GM21447 (cell line): ENCODE data around the gene C11orf24.

ENCODE experiments used
- ATAC-seq: cut with Tn5 transposase; IDR thresholded peaks from one replicate; pipeline ENCODE4 v1.9.1; 2021; ENCODE audit not compliant: unreplicated experiment

C11orf24 gene

DNA sequence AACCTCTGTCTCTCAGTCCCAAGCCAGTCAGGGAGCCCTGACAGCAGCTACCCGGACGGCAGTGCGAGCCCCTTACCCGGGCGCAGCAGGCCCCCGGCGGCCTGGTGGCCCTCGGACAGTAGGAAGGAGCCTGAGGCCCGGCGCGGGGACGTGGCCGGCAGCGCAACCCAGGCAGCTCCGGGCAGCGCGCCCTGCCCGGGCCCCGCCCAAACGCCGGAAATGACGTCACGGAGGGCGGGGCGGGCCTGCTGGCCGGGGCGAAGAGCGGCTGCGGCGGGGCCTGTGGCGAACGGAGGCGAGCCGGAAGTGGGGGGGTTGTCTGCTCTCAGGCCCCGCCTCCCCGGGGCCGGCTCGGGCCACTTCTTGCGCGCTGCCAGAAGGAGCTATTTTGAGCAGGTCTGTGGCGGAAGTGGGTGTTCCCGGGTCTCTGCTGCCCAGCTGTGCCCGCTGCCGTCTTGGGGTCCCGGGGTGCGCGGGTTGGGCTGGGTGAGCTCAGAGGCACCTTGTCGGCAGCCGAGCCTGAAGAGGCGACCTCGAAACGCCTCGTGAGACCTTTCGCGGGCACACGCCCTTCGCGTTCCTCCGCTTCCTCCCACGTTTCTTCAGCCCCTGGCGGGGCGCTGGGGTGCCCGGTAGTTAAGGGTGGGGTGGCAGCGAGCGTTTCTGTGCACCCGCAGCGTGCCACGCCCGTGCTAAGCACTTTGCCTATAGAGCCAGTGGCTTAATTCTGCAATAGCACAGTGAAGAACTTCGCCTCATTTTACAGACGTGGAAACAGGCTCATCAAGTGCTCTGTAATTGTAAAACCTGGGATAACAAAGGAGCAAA, at the start of gene C11orf24:
Gene C11orf24 (minus strand): TSS at position 193 of the 828 bp plus-strand sequence. CDS start 8,206 bp downstream, outside the sequence.
- peak; percentile 72 for ATAC-seq

DNA sequence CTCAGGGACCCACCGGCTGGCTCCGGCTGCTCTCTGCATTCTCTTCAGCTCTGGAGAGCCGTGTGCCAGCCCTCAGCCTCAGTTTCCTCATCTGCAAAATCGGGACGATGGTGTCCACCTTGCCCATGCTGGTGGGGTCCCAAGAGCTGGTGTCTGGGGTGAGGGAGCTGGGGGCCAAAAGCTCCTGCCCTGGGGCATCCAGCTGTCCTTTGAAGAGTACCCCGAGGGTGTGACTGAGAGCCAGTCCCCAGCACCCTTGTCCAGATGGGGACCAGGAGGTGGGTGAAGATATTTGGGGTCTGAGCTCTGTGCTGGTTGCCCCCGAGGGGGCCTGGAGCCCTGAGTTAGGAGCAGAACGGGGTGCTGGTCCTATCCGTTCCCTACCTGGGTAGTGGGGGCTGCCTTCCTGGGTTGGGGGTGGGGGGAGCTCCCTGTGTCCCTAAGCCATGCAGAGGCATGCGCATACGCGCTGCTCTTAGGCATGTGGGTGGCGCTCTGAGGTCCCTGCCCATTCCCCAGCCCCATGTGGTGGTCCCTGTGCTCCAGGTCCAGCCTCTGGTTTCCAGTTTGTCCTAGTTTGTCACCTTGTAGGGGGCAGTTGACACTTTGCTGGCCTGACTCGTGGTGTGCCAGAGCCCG, 45.5 kb upstream of the C11orf24 start:
- ATAC-seq: no peak

DNA sequence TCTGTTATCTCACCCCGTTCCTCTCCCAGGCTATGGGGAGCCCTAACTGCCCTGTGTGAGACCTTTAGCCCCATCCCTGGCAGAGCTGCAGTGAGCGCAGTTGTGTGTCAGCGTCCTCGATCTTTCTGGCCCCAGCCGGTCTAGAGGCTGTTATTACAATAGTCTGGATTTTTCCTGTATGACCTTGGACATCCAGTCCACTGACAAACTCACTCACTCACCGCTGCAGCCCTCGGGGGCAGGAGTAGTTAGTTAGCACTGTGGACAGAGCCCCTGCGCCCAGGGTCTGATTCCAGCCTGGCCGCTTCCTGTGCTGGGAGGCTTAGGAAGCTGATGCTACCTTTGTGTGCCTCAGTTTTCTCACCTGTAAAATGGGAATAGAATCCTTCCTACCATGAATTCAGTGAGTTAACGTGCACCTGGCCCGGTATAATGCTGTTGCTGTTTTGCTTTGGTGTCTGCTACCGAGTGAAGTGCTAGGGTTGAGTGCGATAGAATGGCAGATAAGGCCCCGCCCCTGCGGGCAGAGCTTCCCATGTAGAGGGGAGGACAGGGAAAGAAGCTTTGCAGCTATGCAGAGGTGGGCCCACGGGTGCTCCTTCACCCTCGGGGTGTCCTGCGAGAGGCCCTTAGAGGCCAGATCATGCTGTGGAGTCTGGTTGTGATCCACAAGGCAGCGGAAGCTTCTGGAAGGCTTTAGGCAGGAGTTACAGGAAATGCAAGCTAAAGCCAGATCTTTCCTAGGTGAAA, 43.6 kb upstream of the C11orf24 start:
- no peak for ATAC-seq

DNA sequence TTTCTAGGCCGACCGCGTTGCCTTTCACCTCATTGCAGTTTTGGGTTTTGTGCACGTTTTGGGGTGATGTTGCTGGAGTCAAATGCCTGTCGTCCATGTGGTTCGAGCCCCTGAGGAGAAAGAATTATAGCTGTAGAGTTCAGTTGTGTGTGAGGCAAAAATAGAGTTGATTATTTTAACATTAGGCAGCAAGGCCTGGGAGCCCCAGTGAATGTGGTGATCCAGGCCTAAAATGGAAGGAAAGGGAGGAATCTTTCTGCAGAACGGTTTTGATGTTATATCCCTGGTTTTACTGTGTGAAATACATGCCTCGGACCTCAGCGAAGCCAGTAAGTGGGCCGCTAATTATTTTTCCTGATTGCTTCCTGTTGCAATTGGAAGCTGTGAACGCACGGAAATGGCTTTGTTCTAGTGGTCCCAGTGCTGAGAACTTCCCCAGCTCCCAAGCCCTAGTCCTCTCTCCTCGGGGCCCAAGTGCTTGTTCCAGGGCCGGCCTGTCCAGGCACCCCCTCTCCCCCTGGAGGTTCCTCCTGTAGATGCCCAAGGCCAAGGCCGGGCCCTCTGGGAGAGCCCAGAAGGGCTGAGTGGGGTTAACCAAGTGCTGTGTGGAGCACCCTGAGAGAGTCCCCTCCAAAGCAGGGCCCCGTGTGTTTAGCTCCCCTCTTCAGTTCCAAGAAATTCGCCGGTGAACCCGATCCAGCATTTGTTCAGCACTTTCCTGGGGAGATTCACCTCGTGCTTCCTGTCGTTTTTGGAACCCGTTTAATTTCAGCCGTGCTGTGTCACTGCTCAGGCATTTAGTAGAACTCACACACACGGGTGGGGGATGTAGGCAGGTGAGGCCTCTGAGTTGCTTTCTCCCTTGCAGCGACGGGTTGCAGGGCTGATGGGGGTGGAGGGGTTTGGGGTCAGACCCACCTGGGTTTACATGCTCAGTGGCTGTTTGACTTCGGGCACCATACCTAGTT, 42.7 kb upstream of the C11orf24 start:
- ATAC-seq: no peak

DNA sequence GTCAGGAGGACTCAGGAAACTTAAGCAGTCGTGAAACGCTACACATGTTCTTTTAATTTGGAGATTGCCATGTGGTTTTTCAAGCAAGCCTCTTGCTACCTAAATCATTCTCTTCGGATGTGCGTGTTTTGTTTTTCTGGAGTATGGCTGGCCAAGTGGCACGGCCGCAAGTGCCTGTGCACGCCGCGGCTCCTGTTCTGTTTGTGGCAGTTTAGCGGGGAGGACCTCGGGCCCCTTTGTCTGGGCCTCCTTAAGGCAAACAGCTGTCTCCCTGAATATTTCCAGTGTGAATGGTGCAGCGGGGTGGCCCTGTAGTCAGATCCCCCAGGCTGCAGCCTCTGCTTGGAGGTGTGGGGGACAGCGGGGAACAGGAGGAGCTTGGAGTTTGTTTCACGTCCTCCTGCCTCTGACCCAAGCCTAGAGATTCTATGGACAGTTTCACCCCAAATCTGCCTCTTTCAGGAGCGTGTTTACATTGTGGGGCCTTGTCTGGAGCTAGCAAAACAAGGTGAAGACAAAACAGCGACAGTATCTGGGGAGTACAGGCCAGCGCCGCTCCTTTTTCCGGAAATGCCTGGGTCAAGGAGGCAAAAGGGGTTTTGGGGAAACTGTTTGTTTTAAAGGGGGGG, 41.9 kb upstream of the C11orf24 start:
- ATAC-seq: no peak

DNA sequence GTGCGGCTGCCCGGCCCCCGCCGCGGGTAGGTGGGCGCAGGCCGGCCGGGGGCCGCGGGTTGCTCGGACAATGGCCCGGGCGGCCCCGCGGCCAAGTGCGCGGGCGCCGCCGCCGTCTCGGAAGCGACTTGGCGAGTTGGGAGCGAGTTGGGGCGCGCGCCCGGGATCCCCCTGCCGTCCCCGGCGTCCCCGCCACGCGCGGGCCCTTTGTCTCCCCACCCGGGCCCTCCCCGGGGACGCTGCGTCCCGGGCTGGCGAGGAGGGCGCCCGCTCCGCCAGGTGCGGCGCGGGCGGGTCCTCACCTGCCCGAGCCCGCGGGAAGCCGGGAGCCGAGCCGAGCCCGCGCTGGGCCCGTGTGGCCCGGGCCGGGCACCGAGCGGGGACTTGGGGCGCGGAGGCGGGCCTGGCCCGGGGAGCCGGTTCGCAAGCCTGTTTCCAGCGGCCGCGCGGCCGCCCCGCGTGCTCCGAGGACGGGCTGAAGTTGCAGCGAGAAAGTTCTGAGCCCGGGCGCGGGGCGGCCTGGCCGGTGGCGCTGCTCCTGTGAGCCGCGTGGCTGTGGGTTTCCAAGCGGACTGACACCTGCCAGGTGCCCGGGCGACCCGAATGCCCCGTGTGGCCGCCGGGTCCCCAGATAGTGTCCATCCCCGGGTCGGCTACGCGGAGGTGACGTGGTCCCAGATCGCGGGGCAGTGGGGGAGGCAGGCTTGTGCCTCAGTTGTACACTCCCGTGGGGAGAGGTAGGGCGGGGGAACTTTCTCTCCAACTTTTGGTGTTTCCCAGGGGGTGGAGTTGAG, 41.2 kb upstream of the C11orf24 start:
- ATAC-seq: no peak

DNA sequence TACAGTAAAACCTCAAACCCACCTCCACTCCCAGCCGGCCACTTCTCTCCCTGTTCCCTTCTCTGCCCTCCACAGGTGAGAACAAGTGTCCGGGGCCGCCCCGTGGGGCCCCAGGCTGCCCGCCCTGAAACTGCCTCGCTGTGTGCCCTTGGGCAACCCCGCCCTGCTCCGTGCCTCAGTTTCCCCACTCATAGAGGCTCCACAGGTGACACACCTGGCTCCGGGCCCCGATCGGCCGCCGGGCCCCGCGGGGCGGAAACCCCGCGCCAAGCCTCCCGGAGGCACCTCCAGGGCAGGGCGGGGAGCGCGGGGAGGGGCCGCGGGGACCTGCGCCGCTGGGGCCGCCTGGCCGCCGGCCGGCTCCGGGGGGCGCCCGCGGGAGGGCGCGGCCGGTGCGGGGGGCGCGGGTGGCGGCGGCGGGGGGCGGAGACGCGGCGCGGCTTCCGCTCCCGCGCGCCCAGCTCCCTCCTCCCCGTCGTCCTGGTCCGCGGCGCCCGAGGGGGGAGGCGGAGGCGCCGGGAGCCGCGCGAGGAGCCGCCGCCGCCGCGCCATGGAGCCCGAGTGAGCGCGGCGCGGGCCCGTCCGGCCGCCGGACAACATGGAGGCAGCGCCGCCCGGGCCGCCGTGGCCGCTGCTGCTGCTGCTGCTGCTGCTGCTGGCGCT, 40.5 kb upstream of the C11orf24 start, which contains the start of gene LRP5:
Gene LRP5 (plus strand): TSS at position 475 of the 663 bp plus-strand sequence. CDS start 124 bp downstream, at position 599.
- ATAC-seq: no peak

DNA sequence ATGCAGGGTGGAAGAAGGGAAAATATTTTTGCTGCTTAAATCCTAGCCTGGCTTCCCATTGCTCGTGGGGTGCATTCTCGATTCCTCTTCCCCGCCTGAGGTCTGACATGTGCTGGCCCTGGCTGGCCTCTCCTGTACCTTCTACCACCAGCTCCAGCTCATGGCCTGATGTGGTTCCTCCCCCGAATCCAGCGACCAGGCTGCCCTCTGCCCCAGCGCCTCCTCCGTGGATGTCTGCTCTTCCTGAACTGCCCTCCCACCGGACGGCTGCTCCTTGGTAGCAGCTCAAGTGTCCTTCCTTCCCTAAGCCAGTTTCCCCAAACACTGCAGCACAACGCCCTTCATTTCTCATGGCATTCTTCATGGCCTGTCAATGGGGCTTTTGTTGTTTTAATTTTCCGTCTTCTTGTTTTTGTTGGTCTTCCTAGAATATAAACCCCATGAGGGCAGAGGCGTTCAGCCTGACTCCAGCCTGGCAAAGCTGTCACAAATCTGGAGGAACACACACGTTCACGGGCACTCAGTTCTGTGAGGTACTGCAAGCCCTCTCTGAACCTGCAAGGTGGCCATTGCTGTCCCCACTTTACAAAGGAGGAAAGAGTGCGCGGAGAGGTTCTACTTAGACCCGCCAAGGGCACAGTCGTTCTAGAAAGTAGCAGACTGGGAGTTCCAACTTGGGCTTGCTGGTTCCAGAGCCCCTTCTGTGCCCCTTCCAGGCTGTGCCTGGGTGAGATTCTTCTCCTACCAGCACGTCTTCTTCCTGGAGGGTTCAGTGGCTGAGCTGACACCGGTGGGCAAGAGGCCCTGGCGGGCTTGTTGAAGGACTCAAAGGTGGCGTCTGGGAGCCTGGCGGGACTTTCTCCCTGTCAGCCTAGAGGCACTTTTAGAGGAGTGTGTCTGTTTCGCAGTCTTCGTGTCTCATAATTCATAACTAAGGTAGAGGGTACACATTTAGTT, 39.7 kb upstream of the C11orf24 start:
- no peak for ATAC-seq

DNA sequence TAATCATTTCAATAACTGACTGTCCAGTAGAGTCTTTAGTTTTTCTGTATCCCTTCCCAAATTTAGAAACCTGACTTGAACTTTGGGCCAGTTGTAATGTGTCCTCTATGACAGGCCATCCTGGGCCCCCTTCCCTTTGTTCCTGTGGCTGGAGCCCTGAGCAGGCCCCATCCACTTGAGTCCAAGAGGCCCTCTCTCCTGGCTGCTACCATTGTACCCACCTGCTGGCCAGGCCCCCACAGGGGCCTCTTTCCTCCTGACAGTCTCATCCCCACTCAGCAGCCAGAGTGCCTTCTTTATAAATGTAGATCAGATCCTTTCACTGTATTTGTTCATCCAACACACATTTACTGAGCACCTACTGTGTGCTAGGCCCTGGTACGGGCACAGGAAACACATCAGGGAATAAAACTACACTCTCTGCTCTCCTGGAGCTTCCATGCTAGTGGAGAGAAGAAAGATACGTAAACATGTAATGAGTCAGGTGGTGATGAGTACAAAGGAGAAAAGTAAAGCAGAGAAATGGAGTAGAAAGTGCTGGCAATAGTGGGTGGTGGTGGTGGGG, 37.9 kb upstream of the C11orf24 start:
- ATAC-seq: no peak

DNA sequence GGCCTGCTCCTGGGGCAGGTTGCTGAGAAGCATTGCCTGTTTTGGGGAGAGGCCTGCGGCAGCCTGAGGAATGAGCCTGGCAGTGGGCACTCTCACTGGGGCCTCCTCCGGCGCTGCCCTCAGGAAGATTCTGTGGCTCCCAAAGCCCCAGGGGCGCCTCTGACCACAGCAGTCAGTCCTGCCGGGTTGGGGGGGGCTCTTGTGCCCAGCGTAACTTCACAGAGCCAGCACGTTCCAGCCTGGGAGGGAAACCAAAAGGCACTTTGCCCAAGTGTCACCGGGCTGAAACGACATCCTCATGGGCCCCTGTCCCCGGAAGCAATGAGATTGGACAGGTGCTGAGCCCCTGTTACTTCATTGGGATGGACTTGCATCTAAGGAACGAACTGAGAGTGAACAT, 36.3 kb upstream of the C11orf24 start:
- no peak for ATAC-seq

DNA sequence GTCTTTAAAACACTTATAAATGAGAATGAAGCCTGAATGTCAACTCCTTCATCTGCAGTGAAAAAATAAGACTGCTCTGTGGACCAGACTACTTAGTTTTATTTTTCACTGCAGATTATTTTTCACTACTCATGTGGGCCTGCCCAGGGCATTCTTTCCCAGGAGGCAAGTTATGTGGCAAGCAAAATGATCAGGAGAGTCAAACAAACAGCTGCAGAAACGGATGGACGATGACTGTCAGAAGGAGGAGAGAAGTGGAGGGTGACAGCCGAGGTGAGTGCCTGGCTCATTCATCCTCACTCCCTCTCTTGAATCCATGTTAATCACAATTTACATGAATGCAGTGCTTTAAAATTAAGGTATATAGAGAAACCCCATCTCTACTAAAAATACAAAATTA, 34.9 kb upstream of the C11orf24 start:
- ATAC-seq: no peak

DNA sequence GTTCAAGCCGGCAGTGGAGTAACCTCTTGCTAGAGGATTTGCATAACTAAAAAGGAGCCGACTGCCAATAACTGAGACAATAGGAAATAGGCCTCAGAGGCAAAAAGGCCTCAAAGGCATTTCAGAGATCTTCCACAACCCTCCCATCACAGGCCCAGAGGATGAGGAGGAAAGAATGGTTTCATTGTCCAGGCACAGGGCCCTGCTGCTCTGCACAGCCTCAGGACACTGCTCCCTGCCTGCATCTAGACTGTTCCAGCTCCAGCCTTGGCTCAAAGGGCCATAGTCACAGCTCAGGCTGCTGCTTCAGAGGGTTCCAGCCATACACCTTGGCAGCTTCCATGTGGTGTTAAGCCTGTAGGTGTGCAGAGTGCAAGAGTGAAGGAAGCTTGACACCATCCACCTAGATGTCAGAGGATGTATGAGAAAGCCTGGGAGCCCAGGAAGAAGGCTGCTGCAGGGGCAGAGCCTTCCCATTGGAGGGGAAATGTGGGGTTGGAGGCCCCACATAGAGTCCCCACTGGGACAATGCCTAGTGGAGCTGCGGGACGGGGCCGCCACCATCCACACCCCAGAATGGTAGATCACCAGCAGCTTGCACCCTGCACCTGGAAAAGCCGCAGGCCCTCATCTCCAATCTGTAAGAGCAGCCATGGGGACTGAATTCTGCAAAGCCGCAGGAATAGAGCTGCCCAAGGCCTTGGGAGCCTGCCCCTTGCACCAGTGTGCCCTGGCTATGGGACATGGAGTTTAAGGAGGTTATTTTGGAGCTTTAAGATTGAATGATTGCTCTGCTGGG, 32.4 kb upstream of the C11orf24 start:
- ATAC-seq: no peak

DNA sequence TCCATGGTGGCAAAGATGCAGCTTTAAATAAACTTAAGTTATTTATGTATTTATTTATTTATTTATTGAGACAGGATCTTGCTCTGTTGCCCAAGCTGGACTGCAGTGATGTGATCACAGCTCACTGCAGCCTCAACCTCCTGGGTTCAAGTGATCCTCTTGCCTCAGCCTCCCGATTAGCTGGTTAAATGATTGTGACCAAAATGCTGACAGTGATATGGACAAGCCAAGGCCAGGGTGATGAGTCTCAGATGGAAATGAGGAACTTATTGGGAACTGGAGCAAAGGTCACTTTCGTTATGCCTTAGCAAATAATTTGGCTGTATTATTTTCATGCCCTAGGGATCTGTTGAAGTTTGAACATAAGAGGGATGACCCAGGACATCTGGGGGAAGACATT, 31.3 kb upstream of the C11orf24 start:
- no peak for ATAC-seq

DNA sequence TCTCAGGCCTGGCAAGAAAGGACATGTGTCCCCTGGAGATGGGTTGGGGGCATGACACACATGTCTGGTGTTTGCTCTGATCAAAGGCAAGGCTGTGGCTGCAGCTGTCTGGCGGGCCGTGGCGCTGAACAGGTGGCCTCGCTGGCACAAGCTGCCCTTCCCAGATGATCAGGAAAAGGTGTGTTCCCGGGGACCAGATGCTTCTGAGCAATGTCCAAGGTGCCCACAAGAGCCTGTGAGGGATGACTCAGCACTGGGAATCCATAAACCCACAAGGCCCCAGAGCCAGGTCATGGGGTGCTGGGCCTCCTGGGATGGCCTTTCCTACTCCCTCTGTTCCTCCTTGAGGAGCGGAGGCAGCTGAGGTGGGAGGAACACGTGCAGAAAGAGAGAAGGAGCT, 30.9 kb upstream of the C11orf24 start:
- no peak for ATAC-seq

DNA sequence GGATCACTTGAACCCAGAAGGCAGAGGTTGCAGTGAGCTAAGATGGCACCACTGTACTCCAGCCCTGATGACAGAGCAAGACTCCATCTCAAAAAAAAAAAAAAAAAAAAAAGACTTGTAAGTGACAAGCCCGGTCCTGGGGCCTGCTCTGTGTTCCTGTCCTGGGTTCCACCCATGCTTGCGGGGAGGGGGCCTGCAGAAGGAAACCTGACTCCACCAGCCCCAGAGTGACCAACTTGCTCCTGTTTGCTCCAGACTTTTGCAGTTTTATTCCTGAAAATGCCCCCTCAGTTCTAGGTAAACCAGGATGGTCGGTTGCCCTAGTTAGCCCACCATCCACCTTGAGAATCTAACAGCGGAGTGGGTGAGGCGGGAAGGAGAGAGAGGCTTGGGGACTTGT, 30.5 kb upstream of the C11orf24 start:
- no peak for ATAC-seq

DNA sequence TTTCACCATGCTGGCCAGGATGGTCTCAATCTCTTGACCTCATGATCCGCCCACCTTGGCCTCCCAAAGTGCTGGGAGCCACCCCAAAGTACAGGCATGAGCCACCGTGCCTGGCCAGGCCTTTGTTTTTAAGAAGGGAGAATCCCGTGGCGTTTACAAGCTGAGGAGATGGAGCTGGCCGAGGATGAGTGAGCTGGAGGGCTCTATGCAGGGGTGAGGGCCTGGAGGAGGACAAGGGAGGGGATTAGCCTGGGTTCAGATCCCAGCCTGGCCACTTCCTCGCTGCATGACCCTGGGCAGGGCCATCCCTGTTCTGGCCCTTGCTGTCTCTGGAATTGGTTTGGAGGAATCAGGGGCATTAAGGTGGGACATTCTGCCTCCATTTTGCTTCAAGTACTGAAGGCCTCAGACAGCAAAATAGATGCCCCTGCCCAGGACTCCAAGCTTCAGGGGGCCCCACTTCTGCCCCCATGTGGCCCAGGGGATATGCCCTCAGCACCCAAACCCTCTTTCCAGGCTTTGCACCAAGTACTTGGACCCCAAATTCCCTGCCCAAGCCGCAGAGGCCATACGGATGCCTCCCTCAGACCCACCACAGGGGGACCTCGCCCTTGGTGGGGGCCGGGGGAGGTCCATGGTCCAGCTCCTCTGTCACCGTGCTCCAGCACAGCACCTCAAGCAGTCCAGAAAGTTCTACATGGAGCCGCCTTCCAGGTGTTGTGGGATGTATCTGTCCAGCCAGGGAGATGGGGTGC, 28.5 kb upstream of the C11orf24 start:
- no peak for ATAC-seq
